Activated B cell treated with CpG ODN at 0.5 μM for 24 hours (primary cell): ENCODE results near the gene GNAL. TPM values are rescaled to one million over a fixed set of nuclear protein-coding genes. Genes with fewer than 3 reads are reported as not detected.

Source experiments
- ATAC-seq: fragments of 200-7000 bp; cut with Tn5 transposase; one replicate; pipeline ENCODE4 v1.10.0; 2021; ENCODE audit warnings: low read depth, mild to moderate bottlenecking, moderate library complexity
- CTCF ChIA-PET: fragments of 350-600 bp; sonication (Branson Sonifier 250); formaldehyde crosslinking; loops from one replicate; lab custom pipeline; 2021; ENCODE audit warnings: antibody characterized with exemption; lab: Charles Lee
- POLR2A ChIA-PET: fragments of 350-600 bp; sonication (Branson Sonifier 250); formaldehyde crosslinking; loops from one replicate; lab custom pipeline; 2021; ENCODE audit warnings: antibody characterized with exemption; lab: Charles Lee
- DNase-seq: peaks from one replicate; pipeline ENCODE4 v3.0.0; 2022
- H3K27ac Mint-ChIP-seq: one replicate; pipeline ENCODE4 v1.8.0; 2020; ENCODE audit warnings: mixed read lengths
- H3K27me3 Mint-ChIP-seq: one replicate; pipeline ENCODE4 v1.8.0; 2021; ENCODE audit warnings: mixed read lengths
- H3K36me3 Mint-ChIP-seq: one replicate; pipeline ENCODE4 v1.8.0; 2021; ENCODE audit warnings: low read depth, mixed read lengths
- H3K4me1 Mint-ChIP-seq: one replicate; pipeline ENCODE4 v1.8.0; 2021; ENCODE audit warnings: mixed read lengths
- H3K4me3 Mint-ChIP-seq: one replicate; pipeline ENCODE4 v1.8.0; 2020; ENCODE audit warnings: mild to moderate bottlenecking, mixed read lengths
- H3K9me3 Mint-ChIP-seq: one replicate; pipeline ENCODE4 v1.8.0; 2020; ENCODE audit warnings: mixed read lengths
- CTCF ChIP-seq: fragments of 200-600 bp; IDR thresholded peaks from one replicate; pipeline ENCODE4 v1.8.0; 2022; ENCODE audit warnings: antibody characterized with exemption, mild to moderate bottlenecking
- intact Hi-C: fragments of 100-400 bp; cut with micrococcal nuclease; formaldehyde crosslinking; loops from one replicate; pipeline ENCODE4 v1.15.1; 2024
- total RNA-seq: library from RNA; stranded (reverse); gene quantifications from 2 replicates; pipeline ENCODE4 v1.2.3, GENCODE V29; 2022

GNAL gene
- total RNA-seq, 1 donor from 2014 or later, result not detected

- peaks cover 11% of the 10 kb centered on the region for H3K4me1 Mint-ChIP-seq
- no peaks in the 10 kb centered on the region for H3K9me3 Mint-ChIP-seq
- DNase-seq, result no peak
- no peak overlapping the region for H3K4me3 Mint-ChIP-seq
- ATAC-seq, result no peak
- no peaks in the 10 kb centered on the region for H3K36me3 Mint-ChIP-seq
- H3K27ac Mint-ChIP-seq, result no peak overlapping the region
- ChIA-PET CTCF (no interaction called here), POLR2A (no interaction called here)
- intact Hi-C loops, result loop anchor here (10.0 kb wide), 1 partner anchor 1775 kb away; no protein-coding TSS in a partner anchor
- peaks cover 51% of the 10 kb centered on the region for H3K27me3 Mint-ChIP-seq
- TF ChIP-seq CTCF, result no peak
Measured at GRCh38 chr18:11749305-11749704, 60.2 kb downstream of the GNAL start.

GRCh38 chr18:11750171-11750570, 61.1 kb downstream of the GNAL start:
- no peak overlapping the region for H3K27ac Mint-ChIP-seq
- DNase-seq, result no peak
- CTCF ChIA-PET, result no interaction called here
- H3K9me3 Mint-ChIP-seq, result no peaks in the 10 kb centered on the region
- POLR2A ChIA-PET, result no interaction called here
- no peaks in the 10 kb centered on the region for H3K36me3 Mint-ChIP-seq
- no peak for TF ChIP-seq CTCF
- H3K27me3 Mint-ChIP-seq, result peaks cover 50% of the 10 kb centered on the region
- no peak overlapping the region for H3K4me3 Mint-ChIP-seq
- peaks cover 11% of the 10 kb centered on the region for H3K4me1 Mint-ChIP-seq
- no peak for ATAC-seq
- intact Hi-C loops, result no loop called here

GRCh38 chr18:11750581-11751310, 61.7 kb downstream of the GNAL start:
- Mint-ChIP-seq H3K27ac (no peak overlapping the region), H3K27me3 (peaks cover 49% of the 10 kb centered on the region), H3K9me3 (no peaks in the 10 kb centered on the region), H3K4me3 (no peak overlapping the region), H3K36me3 (no peaks in the 10 kb centered on the region), H3K4me1 (peaks cover 11% of the 10 kb centered on the region)
- ATAC-seq (no peak), DNase-seq (no peak)
- CTCF ChIA-PET, result no interaction called here
- intact Hi-C loops, result no loop called here
- no peak for TF ChIP-seq CTCF
- POLR2A ChIA-PET, result no interaction called here

GRCh38 chr18:11751341-11752115, 62.5 kb downstream of the GNAL start:
- H3K4me1 Mint-ChIP-seq, result peaks cover 11% of the 10 kb centered on the region
- no peaks in the 10 kb centered on the region for H3K36me3 Mint-ChIP-seq
- POLR2A ChIA-PET, result no interaction called here
- ATAC-seq (no peak), DNase-seq (no peak)
- no peak for TF ChIP-seq CTCF
- H3K4me3 Mint-ChIP-seq, result no peak overlapping the region
- no peak overlapping the region for H3K27ac Mint-ChIP-seq
- H3K9me3 Mint-ChIP-seq, result no peaks in the 10 kb centered on the region
- intact Hi-C loops, result no loop called here
- CTCF ChIA-PET, result no interaction called here
- peaks cover 50% of the 10 kb centered on the region for H3K27me3 Mint-ChIP-seq
